ENCODE data around the gene DKK2. TPM values are rescaled to one million over a fixed set of nuclear protein-coding genes. Genes with fewer than 3 reads are reported as not detected.

The DKK2 gene
- 1.3 TPM for total RNA-seq

GRCh38 chr4:107035819-107036583, at the start of gene DKK2:
Gene DKK2 (minus strand): TSS chr4:107036313. CDS start chr4:107035591, 722 bp downstream.

